SK-N-SH (cell line): ENCODE data around the gene ITIH1.

Experiments used
- CTCF ChIP-seq: fragments of 200-600 bp; sonication (generic); IDR thresholded peaks from 2 replicates; pipeline ENCODE4 v1.6.1; 2017; ENCODE audit warnings: antibody characterized with exemption, mild to moderate bottlenecking, moderate library complexity
- EP300 ChIP-seq, 2 experiments: IDR thresholded peaks; 2 replicates each; pipeline versions ENCODE4 v1.4.0 to v1.6.1; 2012; ENCODE audit warnings: borderline replicate concordance in 1 of 2, low read depth in 1 of 2, low read length in 1 of 2
- PBX3 ChIP-seq: IDR thresholded peaks from 2 replicates; pipeline ENCODE4; 2012
- SIN3A ChIP-seq: IDR thresholded peaks from 2 replicates; pipeline ENCODE4 v1.6.1; 2012; ENCODE audit warnings: low read depth, mild to moderate bottlenecking, low read length, moderate library complexity, borderline replicate concordance

- TF ChIP-seq SIN3A (no peak), PBX3 (no peak), EP300 (IDR thresholded peaks at IDR 0.05; ENCODE audit: borderline replicate concordance in 1 of 2, low read depth in 1 of 2, low read length in 1 of 2) (no peak), CTCF (no peak)
Measured at GRCh38 chr3:52796411-52796810, 19.0 kb downstream of the ITIH1 start.
